ENCODE results near the gene RXRG. TPM values are rescaled to one million over a fixed set of nuclear protein-coding genes. Genes with fewer than 3 reads are reported as not detected.

Gene RXRG
- total and polyA plus RNA-seq, 2 experiments from 2014 or later = 0.07 to 1.5 TPM

DNA sequence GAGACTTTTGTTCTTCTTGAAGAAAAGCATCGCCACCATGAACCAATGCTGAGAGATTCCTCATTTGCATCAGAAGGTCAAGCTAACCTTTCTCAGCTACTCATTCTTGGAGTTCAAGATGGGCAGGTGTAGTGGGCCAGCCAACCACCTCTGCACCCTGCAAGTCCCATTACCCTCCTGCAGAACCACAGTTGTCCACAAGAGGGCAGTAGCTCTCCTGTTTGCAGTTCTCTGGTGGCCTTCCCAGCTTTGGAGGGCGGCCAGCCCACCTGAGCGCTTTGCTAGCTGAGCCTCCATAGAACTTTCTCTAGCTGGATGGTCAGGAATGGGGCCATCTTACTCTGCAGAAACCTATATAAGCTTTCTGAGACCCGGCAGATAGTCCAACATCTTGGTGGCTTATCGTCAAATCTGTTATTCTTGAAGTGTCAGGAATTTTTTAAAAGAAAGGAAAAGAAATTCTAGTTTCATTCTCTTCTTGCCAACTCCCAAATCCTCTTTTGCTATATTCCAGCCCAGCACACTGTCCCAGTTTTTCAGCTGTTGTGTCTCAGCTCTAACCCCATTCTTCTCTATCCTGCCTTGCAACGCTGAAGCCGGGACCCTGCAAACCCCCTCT is 77.4 kb downstream of the RXRG start:
- Histone ChIP-seq H4K20me1 (ENCODE audit: insufficient read depth, poor library complexity, severe bottlenecking) (no peaks in the 10 kb centered on the region), H3K4me3 (no peak overlapping the region), H3K27me3 (peaks cover 21% of the 10 kb centered on the region), H3K9me2 (replicated peaks; ENCODE audit: insufficient read depth) (no peaks in the 10 kb centered on the region), H2AFZ (no peak overlapping the region), H3K27ac (no peak overlapping the region), H3K79me2 (no peaks in the 10 kb centered on the region), H3K36me3 (replicated peaks; ENCODE audit: insufficient read depth, low read depth) (no peaks in the 10 kb centered on the region), H3K4me1 (ENCODE audit: insufficient read depth) (no peaks in the 10 kb centered on the region), H3K4me2 (no peak overlapping the region), H3K9me3 (ENCODE audit: low read depth) (no peaks in the 10 kb centered on the region)
- no peak for TF ChIP-seq EZH2phosphoT487 (IDR thresholded peaks at IDR 0.05; ENCODE audit: low read depth, severe bottlenecking, unreplicated experiment)
- TF ChIP-seq, protein P1, sequence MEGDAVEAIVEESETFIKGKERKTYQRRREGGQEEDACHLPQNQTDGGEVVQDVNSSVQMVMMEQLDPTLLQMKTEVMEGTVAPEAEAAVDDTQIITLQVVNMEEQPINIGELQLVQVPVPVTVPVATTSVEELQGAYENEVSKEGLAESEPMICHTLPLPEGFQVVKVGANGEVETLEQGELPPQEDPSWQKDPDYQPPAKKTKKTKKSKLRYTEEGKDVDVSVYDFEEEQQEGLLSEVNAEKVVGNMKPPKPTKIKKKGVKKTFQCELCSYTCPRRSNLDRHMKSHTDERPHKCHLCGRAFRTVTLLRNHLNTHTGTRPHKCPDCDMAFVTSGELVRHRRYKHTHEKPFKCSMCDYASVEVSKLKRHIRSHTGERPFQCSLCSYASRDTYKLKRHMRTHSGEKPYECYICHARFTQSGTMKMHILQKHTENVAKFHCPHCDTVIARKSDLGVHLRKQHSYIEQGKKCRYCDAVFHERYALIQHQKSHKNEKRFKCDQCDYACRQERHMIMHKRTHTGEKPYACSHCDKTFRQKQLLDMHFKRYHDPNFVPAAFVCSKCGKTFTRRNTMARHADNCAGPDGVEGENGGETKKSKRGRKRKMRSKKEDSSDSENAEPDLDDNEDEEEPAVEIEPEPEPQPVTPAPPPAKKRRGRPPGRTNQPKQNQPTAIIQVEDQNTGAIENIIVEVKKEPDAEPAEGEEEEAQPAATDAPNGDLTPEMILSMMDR (IDR thresholded peaks at IDR 0.05; ENCODE audit: poor library complexity) = peak; percentile 89
- peak; percentile 87 for DNase-seq (ENCODE audit: low spot score)
- WGBS (ENCODE audit: low lambda C conversion rate, missing lambda C conversion rate) = 44% methylated on average over 7 of the region's 7 CpGs

DNA sequence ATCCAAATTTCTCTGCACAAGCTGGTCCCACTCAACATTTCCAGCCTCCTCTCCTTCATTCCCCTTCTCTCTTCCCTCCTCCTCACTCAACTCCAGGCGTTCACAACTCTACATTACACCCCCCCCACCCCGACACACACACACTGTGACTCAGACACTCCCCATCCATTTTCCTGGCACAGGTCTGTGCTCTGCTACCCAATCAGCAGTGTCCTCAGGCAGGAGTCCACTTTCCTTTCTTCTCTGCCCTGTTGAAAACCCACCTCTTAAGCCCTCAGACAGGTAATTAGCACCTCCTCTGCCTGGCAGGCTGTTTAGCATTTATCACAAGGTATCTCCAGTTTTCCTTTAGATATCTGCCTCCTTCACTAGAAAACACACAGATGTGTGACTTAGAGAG is 79.6 kb downstream of the RXRG start:
- WGBS (ENCODE audit: low lambda C conversion rate, missing lambda C conversion rate) = 41% methylated on average over 2 of the region's 2 CpGs

DNA sequence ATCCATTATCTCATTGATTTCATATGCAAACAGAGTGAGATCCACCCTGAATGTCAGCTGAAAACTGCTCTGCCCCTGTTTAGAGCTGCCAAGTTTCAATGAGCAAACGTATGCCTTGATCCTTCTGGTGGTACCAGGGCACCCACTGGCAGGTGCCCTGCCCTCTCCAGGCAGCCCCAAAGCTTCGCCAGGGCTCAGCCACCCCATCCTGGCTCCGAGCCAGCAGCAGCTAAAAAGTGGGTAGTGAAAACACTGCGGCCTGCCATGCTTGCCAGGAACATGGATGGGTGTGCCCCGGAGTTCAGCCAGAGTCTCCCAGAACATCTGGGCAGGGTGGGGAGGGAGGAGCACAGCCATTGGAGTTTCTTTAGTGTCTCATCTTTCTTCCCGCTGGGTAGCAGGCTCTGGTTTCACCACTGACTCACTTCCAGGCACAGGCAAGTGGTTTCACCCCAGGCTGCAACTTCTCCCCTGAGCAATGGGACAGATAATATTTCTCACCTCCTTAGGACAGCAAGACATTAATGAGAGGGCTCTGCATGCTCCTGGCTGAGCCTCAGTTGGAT is 80.3 kb downstream of the RXRG start:
- no peak for DNase-seq (ENCODE audit: low spot score)
- Histone ChIP-seq H3K36me3 (replicated peaks; ENCODE audit: insufficient read depth, low read depth) (no peaks in the 10 kb centered on the region), H2AFZ (no peak overlapping the region), H3K27ac (no peak overlapping the region), H3K79me2 (no peaks in the 10 kb centered on the region), H3K4me3 (no peak overlapping the region), H4K20me1 (ENCODE audit: insufficient read depth, poor library complexity, severe bottlenecking) (no peaks in the 10 kb centered on the region), H3K4me2 (no peak overlapping the region), H3K9me3 (ENCODE audit: low read depth) (no peaks in the 10 kb centered on the region), H3K27me3 (peaks cover 43% of the 10 kb centered on the region), H3K9me2 (replicated peaks; ENCODE audit: insufficient read depth) (no peaks in the 10 kb centered on the region), H3K4me1 (ENCODE audit: insufficient read depth) (no peaks in the 10 kb centered on the region)
- WGBS (ENCODE audit: low lambda C conversion rate, missing lambda C conversion rate) = 70% methylated on average over 6 of the region's 6 CpGs
- TF ChIP-seq, protein P1 (IDR thresholded peaks at IDR 0.05; ENCODE audit: poor library complexity) = no peak
- no peak for TF ChIP-seq EZH2 (IDR thresholded peaks at IDR 0.05; ENCODE audit: borderline replicate concordance)
- TF ChIP-seq EZH2phosphoT487 (IDR thresholded peaks at IDR 0.05; ENCODE audit: low read depth, severe bottlenecking, unreplicated experiment) = no peak

More for the DNA sequence above, 79.6 kb downstream of the RXRG start:
- Histone ChIP-seq H2AFZ (no peak overlapping the region), H3K4me2 (no peak overlapping the region), H3K27ac (no peak overlapping the region), H3K4me1 (ENCODE audit: insufficient read depth) (no peaks in the 10 kb centered on the region), H3K36me3 (replicated peaks; ENCODE audit: insufficient read depth, low read depth) (no peaks in the 10 kb centered on the region), H3K4me3 (no peak overlapping the region), H3K27me3 (peaks cover 37% of the 10 kb centered on the region), H3K9me2 (replicated peaks; ENCODE audit: insufficient read depth) (no peaks in the 10 kb centered on the region), H4K20me1 (ENCODE audit: insufficient read depth, poor library complexity, severe bottlenecking) (no peaks in the 10 kb centered on the region), H3K9me3 (ENCODE audit: low read depth) (no peaks in the 10 kb centered on the region), H3K79me2 (no peaks in the 10 kb centered on the region)
- no peak for DNase-seq (ENCODE audit: low spot score)
- TF ChIP-seq, protein P1 (IDR thresholded peaks at IDR 0.05; ENCODE audit: poor library complexity) = no peak
- no peak for TF ChIP-seq EZH2phosphoT487 (IDR thresholded peaks at IDR 0.05; ENCODE audit: low read depth, severe bottlenecking, unreplicated experiment)
- TF ChIP-seq EZH2 (IDR thresholded peaks at IDR 0.05; ENCODE audit: borderline replicate concordance) = no peak

Data from hepatocyte (in vitro differentiated cells).